ENCODE measurements around the gene CYP24A1.

CYP24A1 gene

GRCh38 chr20:54165803-54166202, 8.0 kb downstream of the CYP24A1 start:
- Histone ChIP-seq H4K20me1 (no peaks in the 10 kb centered on the region), H3K4me3 (no peak overlapping the region), H3K4me1 (peaks cover 0 to 10% (median 0%) of the 10 kb centered on the region in 10 experiments; a peak in 5 of 20 replicates), H3K27ac (no peak overlapping the region), H3K27me3 (peaks cover 0 to 6% (median under 1%) of the 10 kb centered on the region in 11 experiments; a peak in 8 of 22 replicates), H3K9me3 (replicated peaks in 1 of 11) (peaks cover 0 to 6% (median 0%) of the 10 kb centered on the region in 11 experiments; a peak in 4 of 22 replicates), H3K36me3 (no peaks in the 10 kb centered on the region), H3K4me2 (no peak overlapping the region), H3K9ac (no peak overlapping the region)
- TF ChIP-seq Cebpa-rat (IDR thresholded peaks at IDR 0.05), result no peak

GRCh38 chr20:54165014-54165413, 8.8 kb downstream of the CYP24A1 start:
- Histone ChIP-seq H3K9me3 (replicated peaks in 1 of 11) (peaks cover 0 to 6% (median 0%) of the 10 kb centered on the region in 11 experiments; a peak in 4 of 22 replicates), H3K27me3 (no peaks in the 10 kb centered on the region), H3K4me2 (no peak overlapping the region), H3K4me3 (no peak overlapping the region), H3K27ac (no peak overlapping the region), H4K20me1 (no peaks in the 10 kb centered on the region), H3K9ac (no peak overlapping the region), H3K36me3 (no peaks in the 10 kb centered on the region), H3K4me1 (peaks cover 0 to 8% (median 0%) of the 10 kb centered on the region in 10 experiments; a peak in 5 of 20 replicates)
- no peak for TF ChIP-seq Cebpa-rat (IDR thresholded peaks at IDR 0.05)

- Histone ChIP-seq H3K27me3 (no peaks in the 10 kb centered on the region), H3K4me3 (no peak overlapping the region), H3K36me3 (no peaks in the 10 kb centered on the region), H3K4me1 (no peaks in the 10 kb centered on the region), H3K27ac (no peak overlapping the region), H3K4me2 (no peak overlapping the region), H3K9ac (no peak overlapping the region), H4K20me1 (no peaks in the 10 kb centered on the region), H3K9me3 (replicated peaks in 1 of 11) (peaks cover 0 to 6% (median 0%) of the 10 kb centered on the region in 11 experiments; a peak in 4 of 22 replicates)
- TF ChIP-seq Cebpa-rat (IDR thresholded peaks at IDR 0.05), result no peak
These were observed 10.4 kb downstream of the CYP24A1 start for GRCh38 chr20:54163402-54163801.

GRCh38 chr20:54162378-54163009, 11.3 kb downstream of the CYP24A1 start:
- Histone ChIP-seq H4K20me1 (no peaks in the 10 kb centered on the region), H3K27ac (no peak overlapping the region), H3K9ac (no peak overlapping the region), H3K9me3 (replicated peaks in 1 of 11) (no peaks in the 10 kb centered on the region), H3K4me1 (no peaks in the 10 kb centered on the region), H3K4me2 (no peak overlapping the region), H3K27me3 (no peaks in the 10 kb centered on the region), H3K36me3 (no peaks in the 10 kb centered on the region), H3K4me3 (no peak overlapping the region)
- no peak for TF ChIP-seq Cebpa-rat (IDR thresholded peaks at IDR 0.05)

GRCh38 chr20:54161821-54162149, 12.0 kb downstream of the CYP24A1 start:
- Histone ChIP-seq H3K4me1 (no peaks in the 10 kb centered on the region), H3K4me2 (no peak overlapping the region), H3K36me3 (no peaks in the 10 kb centered on the region), H3K9me3 (replicated peaks in 1 of 11) (no peaks in the 10 kb centered on the region), H4K20me1 (no peaks in the 10 kb centered on the region), H3K4me3 (no peak overlapping the region), H3K27me3 (no peaks in the 10 kb centered on the region), H3K9ac (no peak overlapping the region), H3K27ac (no peak overlapping the region)
- TF ChIP-seq Cebpa-rat (IDR thresholded peaks at IDR 0.05), result no peak

- no peaks in the 10 kb centered on the region for H3K27me3 ChIP-seq
- no peaks in the 10 kb centered on the region for H3K36me3 ChIP-seq
- no peaks in the 10 kb centered on the region for H4K20me1 ChIP-seq
- no peaks in the 10 kb centered on the region for H3K4me1 ChIP-seq
- H3K4me2 ChIP-seq, result no peak overlapping the region
- no peak overlapping the region for H3K4me3 ChIP-seq
- H3K9me3 ChIP-seq (replicated peaks in 1 of 11), result no peaks in the 10 kb centered on the region
- H3K9ac ChIP-seq, result no peak overlapping the region
- no peak overlapping the region for H3K27ac ChIP-seq
- no peak for TF ChIP-seq Cebpa-rat (IDR thresholded peaks at IDR 0.05)
These were observed 12.6 kb downstream of the CYP24A1 start for GRCh38 chr20:54161008-54161820.

GRCh38 chr20:54160065-54161007, 13.4 kb downstream of the CYP24A1 start:
- no peak overlapping the region for H3K27ac ChIP-seq
- no peaks in the 10 kb centered on the region for H4K20me1 ChIP-seq
- H3K4me1 ChIP-seq, result no peaks in the 10 kb centered on the region
- H3K27me3 ChIP-seq, result no peaks in the 10 kb centered on the region
- H3K4me2 ChIP-seq, result no peak overlapping the region
- H3K9me3 ChIP-seq (replicated peaks in 1 of 11), result no peaks in the 10 kb centered on the region
- no peak overlapping the region for H3K4me3 ChIP-seq
- no peak for TF ChIP-seq Cebpa-rat (IDR thresholded peaks at IDR 0.05)
- no peaks in the 10 kb centered on the region for H3K36me3 ChIP-seq
- H3K9ac ChIP-seq, result no peak overlapping the region

- Histone ChIP-seq H3K4me1 (no peaks in the 10 kb centered on the region), H3K27ac (no peak overlapping the region), H3K27me3 (no peaks in the 10 kb centered on the region), H3K4me2 (no peak overlapping the region), H4K20me1 (no peaks in the 10 kb centered on the region), H3K4me3 (no peak overlapping the region), H3K36me3 (no peaks in the 10 kb centered on the region), H3K9ac (no peak overlapping the region), H3K9me3 (replicated peaks in 1 of 11) (no peaks in the 10 kb centered on the region)
- no peak for TF ChIP-seq Cebpa-rat (IDR thresholded peaks at IDR 0.05)
These were observed 14.8 kb downstream of the CYP24A1 start for GRCh38 chr20:54158856-54159418.

GRCh38 chr20:54158226-54158625, 15.6 kb downstream of the CYP24A1 start:
- no peaks in the 10 kb centered on the region for H3K9me3 ChIP-seq (replicated peaks in 1 of 11)
- H3K36me3 ChIP-seq, result no peaks in the 10 kb centered on the region
- no peak overlapping the region for H3K4me2 ChIP-seq
- H3K9ac ChIP-seq, result no peak overlapping the region
- H3K27me3 ChIP-seq, result no peaks in the 10 kb centered on the region
- H4K20me1 ChIP-seq, result no peaks in the 10 kb centered on the region
- no peak for TF ChIP-seq Cebpa-rat (IDR thresholded peaks at IDR 0.05)
- H3K4me3 ChIP-seq, result no peak overlapping the region
- no peak overlapping the region for H3K27ac ChIP-seq
- H3K4me1 ChIP-seq, result no peaks in the 10 kb centered on the region

Data from BLaER1 treated with 17β-estradiol and CSF1 and Interleukin-3, amounts not matched to agents 10 nM and 100 nM (cell line).